HUES64 (cell line): Measurements from ENCODE around the gene GAB4.
"Not testable (repeated sequence)": the region's sequence is repeated elsewhere in the genome, so short reads cannot be mapped to it uniquely, and the experiment has no call there.

Experiments
- H3K27ac ChIP-seq: 2 replicates; pipeline ENCODE4 v1.7.0; 2013; ENCODE audit warnings: low read depth, low read length, inconsistent platforms
- H3K27me3 ChIP-seq: 2 replicates; pipeline ENCODE4 v1.6.1; 2013; ENCODE audit warnings: mild to moderate bottlenecking, low read length; ENCODE audit not compliant: insufficient read depth
- H3K36me3 ChIP-seq: 2 replicates; pipeline ENCODE4 v1.6.1; 2013; ENCODE audit warnings: mild to moderate bottlenecking, low read length; ENCODE audit not compliant: insufficient read depth
- H3K4me1 ChIP-seq: 2 replicates; pipeline ENCODE4 v1.6.1; 2013; ENCODE audit warnings: mild to moderate bottlenecking, low read length, moderate library complexity; ENCODE audit not compliant: insufficient read depth
- H3K4me3 ChIP-seq: 2 replicates; pipeline ENCODE4 v1.5.1; 2013; ENCODE audit warnings: mild to moderate bottlenecking, low read length, moderate library complexity
- H3K9ac ChIP-seq: 2 replicates; pipeline ENCODE4 v1.6.1; 2013; ENCODE audit warnings: mild to moderate bottlenecking, low read depth, low read length
- H3K9me3 ChIP-seq: 2 replicates; pipeline ENCODE4 v1.6.1; 2013; ENCODE audit warnings: low read depth, low read length; ENCODE audit not compliant: insufficient read depth
- WGBS: fragments of 150-250, 120-280 bp; methylation state at CpG from one replicate; pipeline ENCODE4 v1.1.7; 2013; ENCODE audit warnings: missing lambda C conversion rate; 5-methylcytosine and 5-hydroxymethylcytosine counted together

The GAB4 gene

GRCh38 chr22:16956290-16956689, 51.7 kb downstream of the GAB4 start:
- Histone ChIP-seq H3K9ac (no peak overlapping the region), H3K27ac (no peak overlapping the region), H3K36me3 (no peaks in the 10 kb centered on the region), H3K4me3 (no peak overlapping the region), H3K9me3 (peaks cover 27% of the 10 kb centered on the region), H3K4me1 (no peaks in the 10 kb centered on the region), H3K27me3 (no peaks in the 10 kb centered on the region)
- 65% methylated on average over 6 of the region's 6 CpGs for WGBS

DNA sequence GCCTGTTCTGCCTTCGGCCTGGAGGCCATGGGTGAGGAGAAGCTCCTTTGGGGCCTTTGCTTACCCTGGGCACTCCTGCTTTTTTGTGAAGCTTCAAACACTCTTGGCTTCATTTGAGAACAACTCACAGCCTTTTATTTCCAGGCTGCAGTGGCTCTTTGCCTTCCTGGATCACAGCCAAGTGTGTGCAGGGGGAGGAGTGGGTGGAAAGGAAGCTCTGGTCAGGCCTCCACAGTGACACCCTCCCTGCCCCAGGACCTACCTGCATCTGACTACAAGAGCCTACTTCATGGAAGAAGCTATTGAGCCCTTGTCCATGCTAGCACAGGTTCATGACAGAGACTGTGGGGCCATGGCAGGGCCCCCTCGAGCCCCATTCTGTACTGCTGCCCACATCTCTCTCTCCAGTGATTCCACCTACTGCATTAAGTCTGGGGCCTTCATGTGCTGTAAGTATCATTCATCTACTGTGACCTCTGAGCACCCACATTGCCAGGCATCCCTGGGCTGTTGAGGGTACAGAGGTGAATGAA, 52.3 kb downstream of the GAB4 start:
- no peaks in the 10 kb centered on the region for H3K27me3 ChIP-seq
- no peaks in the 10 kb centered on the region for H3K36me3 ChIP-seq
- no peak overlapping the region for H3K4me3 ChIP-seq
- H3K4me1 ChIP-seq: no peaks in the 10 kb centered on the region
- H3K9me3 ChIP-seq: peaks cover 24% of the 10 kb centered on the region
- H3K27ac ChIP-seq: no peak overlapping the region
- WGBS: 41% methylated on average over 2 of the region's 2 CpGs
- H3K9ac ChIP-seq: no peak overlapping the region

DNA sequence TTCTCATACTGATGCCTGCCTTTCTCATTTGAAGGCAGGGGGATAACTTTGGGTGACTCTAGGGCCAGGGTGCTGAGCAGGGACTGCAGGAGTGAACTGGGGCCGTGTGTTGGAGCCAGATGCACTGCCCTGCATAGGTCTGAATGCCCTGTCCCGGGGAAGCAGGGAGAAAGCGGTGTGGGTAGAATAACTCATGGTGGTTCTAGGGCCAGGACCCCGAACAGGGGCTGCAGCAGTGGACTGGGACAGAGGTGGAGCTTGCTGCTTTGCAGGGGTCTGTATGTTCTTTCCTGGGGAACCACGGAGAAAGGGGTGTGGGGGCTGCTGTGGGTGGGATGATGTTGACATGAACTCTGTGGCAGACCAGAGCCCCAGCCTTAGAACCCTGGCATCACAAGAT, 52.9 kb downstream of the GAB4 start:
- no peak overlapping the region for H3K27ac ChIP-seq
- WGBS: 64% methylated on average over 5 of the region's 5 CpGs
- H3K36me3 ChIP-seq: no peaks in the 10 kb centered on the region
- no peak overlapping the region for H3K9ac ChIP-seq
- no peak overlapping the region for H3K4me3 ChIP-seq
- H3K27me3 ChIP-seq: no peaks in the 10 kb centered on the region
- H3K9me3 ChIP-seq: peaks cover 19% of the 10 kb centered on the region; the same call in 1 of the 2 replicates
- no peaks in the 10 kb centered on the region for H3K4me1 ChIP-seq

DNA sequence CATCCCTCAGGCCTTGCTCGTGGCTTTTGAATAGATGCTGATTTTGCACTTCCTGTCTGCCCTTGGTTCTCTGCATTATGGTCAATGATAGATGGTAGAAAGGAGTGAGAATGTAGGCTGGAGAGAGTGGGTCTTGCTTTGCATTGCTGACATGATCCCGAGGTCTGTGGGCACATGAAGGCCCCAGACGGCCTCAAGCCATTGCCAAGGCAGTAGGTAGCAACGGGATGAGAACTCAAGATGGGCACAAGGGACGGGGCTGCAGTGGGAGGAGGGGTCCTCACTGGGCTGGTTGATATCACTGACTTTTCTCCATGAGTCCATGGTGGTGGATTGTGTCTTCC, 54.0 kb downstream of the GAB4 start:
- H3K27ac ChIP-seq: no peak overlapping the region
- no peaks in the 10 kb centered on the region for H3K27me3 ChIP-seq
- no peaks in the 10 kb centered on the region for H3K36me3 ChIP-seq
- no peak overlapping the region for H3K9ac ChIP-seq
- no peak overlapping the region for H3K4me3 ChIP-seq
- peaks cover 16% of the 10 kb centered on the region; the same call in 1 of the 2 replicates for H3K9me3 ChIP-seq
- no peaks in the 10 kb centered on the region for H3K4me1 ChIP-seq
- WGBS: 62% methylated on average over 5 of the region's 5 CpGs

DNA sequence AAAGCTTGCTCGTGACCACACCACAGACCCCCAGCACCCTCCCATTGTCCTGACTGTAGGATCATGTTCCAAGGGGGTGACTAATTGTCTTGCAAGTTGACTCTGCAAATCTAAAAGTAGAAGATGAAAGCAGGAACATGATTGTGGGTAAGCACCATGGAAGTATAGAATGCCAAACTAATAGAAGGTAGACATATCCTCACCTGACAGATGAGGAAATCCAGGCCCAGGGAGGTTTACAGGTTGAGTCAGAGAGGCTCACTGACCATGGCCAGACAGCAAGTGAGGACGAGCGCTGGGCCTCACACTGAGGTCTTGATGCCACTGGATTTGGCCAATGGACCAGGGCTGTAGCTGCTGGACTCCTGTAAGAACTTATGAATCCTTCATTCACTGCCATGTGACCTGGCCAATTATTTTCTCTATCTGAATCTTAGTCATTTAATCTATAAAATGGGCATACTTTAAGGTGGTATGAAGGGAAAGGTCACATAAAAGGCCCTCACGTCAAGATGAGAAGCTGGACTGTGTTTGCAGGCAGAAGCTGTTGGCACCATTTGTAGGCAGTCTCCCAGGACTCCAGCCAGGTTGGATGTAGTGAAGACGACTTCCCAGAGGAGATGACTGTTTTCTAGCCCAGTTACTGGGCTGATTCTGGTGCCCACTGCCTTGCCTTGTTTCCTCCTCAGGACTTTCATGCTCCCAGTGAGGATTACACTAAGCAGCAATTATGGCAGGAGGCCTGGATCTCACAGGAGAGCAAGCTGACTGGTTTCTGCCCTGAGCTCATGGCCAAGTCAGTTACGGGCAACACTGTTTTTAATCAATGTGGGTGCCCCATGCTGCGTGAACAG, 54.6 kb downstream of the GAB4 start:
- no peak overlapping the region for H3K27ac ChIP-seq
- no peaks in the 10 kb centered on the region for H3K27me3 ChIP-seq
- peaks cover 16% of the 10 kb centered on the region; the same call in 1 of the 2 replicates for H3K9me3 ChIP-seq
- no peak overlapping the region for H3K4me3 ChIP-seq
- no peak overlapping the region for H3K9ac ChIP-seq
- no peaks in the 10 kb centered on the region for H3K4me1 ChIP-seq
- H3K36me3 ChIP-seq: no peaks in the 10 kb centered on the region
- WGBS: 66% methylated on average over 6 of the region's 7 CpGs

- WGBS: 31% methylated on average over 3 of the region's 3 CpGs
These were observed 58.5 kb downstream of the GAB4 start for GRCh38 chr22:16949561-16949960.

DNA sequence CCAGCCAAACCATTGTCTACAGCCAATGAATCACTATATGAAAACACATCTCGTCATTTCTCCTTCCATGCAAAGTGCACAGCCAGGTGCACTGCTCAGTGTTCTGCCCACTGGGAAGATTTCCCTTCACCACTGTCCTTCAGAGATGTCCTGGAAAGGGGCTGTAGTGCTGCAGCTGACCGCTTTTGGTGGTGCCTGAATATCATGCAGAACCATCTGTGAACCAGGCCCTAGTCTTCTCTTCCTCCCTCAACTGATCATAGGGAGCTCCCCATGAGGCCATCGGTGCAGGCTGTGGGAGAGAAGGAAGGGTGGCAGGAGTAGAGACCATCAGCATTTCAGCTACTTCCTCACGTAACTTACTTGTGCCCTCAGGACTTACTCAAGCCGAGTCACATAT, 70.2 kb downstream of the GAB4 start:
- Histone ChIP-seq H3K4me1 (no peaks in the 10 kb centered on the region), H3K36me3 (no peaks in the 10 kb centered on the region), H3K9ac (no peak overlapping the region), H3K4me3 (no peak overlapping the region), H3K27me3 (no peaks in the 10 kb centered on the region), H3K27ac (no peak overlapping the region), H3K9me3 (peaks cover 9% of the 10 kb centered on the region; the same call in 1 of the 2 replicates)
- WGBS: 74% methylated on average over 5 of the region's 5 CpGs

More at GRCh38 chr22:16949561-16949960, 58.5 kb downstream of the GAB4 start:
- Histone ChIP-seq H3K9me3 (peaks cover 4% of the 10 kb centered on the region; the same call in 1 of the 2 replicates), H3K4me1 (no peaks in the 10 kb centered on the region), H3K27me3 (no peaks in the 10 kb centered on the region), H3K4me3 (no peak overlapping the region), H3K36me3 (no peaks in the 10 kb centered on the region), H3K9ac (no peak overlapping the region), H3K27ac (no peak overlapping the region)

DNA sequence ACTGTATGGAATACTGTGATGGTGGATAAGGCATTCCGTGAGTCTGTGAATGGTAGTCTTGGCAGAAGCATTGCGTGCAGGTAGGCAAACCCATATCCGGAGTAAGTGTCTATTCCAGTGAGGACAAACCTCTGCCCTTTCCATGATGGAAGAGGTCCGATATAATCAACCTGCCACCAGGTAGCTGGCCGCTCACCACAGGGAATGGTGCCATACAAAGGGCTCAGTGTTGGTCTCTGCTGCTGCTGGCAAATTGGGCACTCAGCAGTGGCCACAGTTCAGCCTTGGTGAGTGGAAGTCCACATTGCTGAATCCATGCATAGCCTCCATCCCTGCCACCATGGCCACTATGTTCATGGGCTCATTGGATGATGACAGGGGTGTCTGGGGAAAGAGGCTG, 70.8 kb downstream of the GAB4 start:
- H3K27ac ChIP-seq, H3K4me3 ChIP-seq: not testable (repeated sequence)
- 77% methylated on average over 5 of the region's 5 CpGs for WGBS

GRCh38 chr22:16936625-16937024, 71.4 kb downstream of the GAB4 start:
- 71% methylated on average over 5 of the region's 5 CpGs for WGBS
- H3K4me1 ChIP-seq: no peaks in the 10 kb centered on the region
- no peak overlapping the region for H3K4me3 ChIP-seq
- H3K27ac ChIP-seq: no peak overlapping the region
- no peaks in the 10 kb centered on the region for H3K36me3 ChIP-seq
- no peaks in the 10 kb centered on the region for H3K27me3 ChIP-seq
- H3K9me3 ChIP-seq: peaks cover 9% of the 10 kb centered on the region; the same call in 1 of the 2 replicates
- H3K9ac ChIP-seq: no peak overlapping the region

More for the DNA sequence above, 70.8 kb downstream of the GAB4 start:
- H3K36me3 ChIP-seq, H3K27me3 ChIP-seq, H3K9ac ChIP-seq, H3K9me3 ChIP-seq, H3K4me1 ChIP-seq: not testable (repeated sequence)

- Histone ChIP-seq H3K27me3 (no peaks in the 10 kb centered on the region), H3K9me3 (peaks cover 6% of the 10 kb centered on the region; the same call in 1 of the 2 replicates), H3K27ac (no peak overlapping the region), H3K9ac (no peak overlapping the region), H3K36me3 (no peaks in the 10 kb centered on the region), H3K4me1 (no peaks in the 10 kb centered on the region), H3K4me3 (no peak overlapping the region)
- WGBS: 40% methylated on average over 2 of the region's 4 CpGs
These were observed 72.8 kb downstream of the GAB4 start for GRCh38 chr22:16935209-16935608.

DNA sequence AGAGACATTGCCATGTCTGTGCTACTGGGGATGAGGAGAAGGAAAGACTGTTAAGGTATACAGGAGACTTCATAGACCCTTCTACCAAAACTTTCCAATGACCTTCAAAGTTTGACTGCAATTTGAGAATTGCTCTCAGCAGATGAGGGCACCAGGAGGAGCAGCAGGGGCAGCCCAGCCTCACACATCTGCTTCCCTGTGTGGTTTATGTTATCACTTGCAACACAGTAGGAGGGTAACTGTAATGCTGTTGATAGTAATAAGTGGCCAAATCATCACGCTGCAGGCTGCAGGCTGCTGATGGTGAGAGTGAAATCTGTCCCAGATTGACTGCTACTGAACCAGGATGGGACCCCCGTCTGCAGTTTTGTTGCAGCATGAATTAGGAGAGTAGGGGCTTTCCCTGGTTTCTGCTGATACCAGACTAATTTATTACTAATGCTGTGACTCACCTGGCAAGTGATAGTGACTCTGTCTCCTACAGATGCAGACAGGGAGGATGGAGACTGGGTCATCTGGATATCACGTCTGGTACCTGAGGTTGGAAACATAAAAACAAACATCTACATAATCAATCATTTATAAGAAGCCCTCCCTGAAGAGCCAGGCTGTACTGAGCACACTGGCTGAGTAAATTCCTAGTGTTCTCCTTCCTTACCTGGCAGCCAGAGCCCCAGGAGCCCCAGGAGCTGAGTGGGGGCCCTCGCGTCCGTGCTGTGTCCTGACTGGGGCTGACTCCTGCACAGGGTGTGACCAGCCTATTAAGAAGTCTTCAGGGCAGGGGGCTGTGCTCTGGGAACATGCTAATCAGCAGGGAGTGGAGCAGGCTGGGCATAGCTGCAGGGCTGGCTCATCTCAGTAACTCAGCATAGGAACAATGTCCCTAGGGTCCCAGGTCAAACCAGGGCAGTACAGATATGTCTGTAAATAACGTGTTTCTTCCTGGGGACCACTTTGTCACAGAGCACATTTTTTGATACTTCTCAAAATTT, 74.4 kb downstream of the GAB4 start:
- H3K9me3 ChIP-seq: peaks cover 6% of the 10 kb centered on the region; the same call in 1 of the 2 replicates
- H3K4me1 ChIP-seq: no peaks in the 10 kb centered on the region
- no peak overlapping the region for H3K9ac ChIP-seq
- no peaks in the 10 kb centered on the region for H3K36me3 ChIP-seq
- no peak overlapping the region for H3K27ac ChIP-seq
- H3K4me3 ChIP-seq: no peak overlapping the region
- WGBS: 56% methylated on average over 7 of the region's 7 CpGs
- H3K27me3 ChIP-seq: 0 out of 2 replicates have a peak, but pooled peaks cover 7% of the 10 kb centered on the region
